Measurements from ENCODE around the gene LRRC14B. TPM values are rescaled to one million over a fixed set of nuclear protein-coding genes. Genes with fewer than 3 reads are reported as not detected.
A peak's percentile ranks its signal among the peaks of the same experiment; 100 is the strongest.

The LRRC14B gene
- total RNA-seq, result not detected
- long read RNA-seq, result 0 reads

GRCh38 chr5:191036-191948, at the start of gene LRRC14B:
Gene LRRC14B (plus strand): TSS chr5:191495. CDS start chr5:191539, 44 bp downstream.
- Histone ChIP-seq H3K27ac (peak within 1 kb of the TSS in 1 of 3 donors; percentile 26), H3K36me3 (no peaks in the 10 kb centered on the region), H3K4me1 (peaks cover 0 to 9% (median 2%) of the 10 kb centered on the region in 4 donors), H3K27me3 (no peaks in the 10 kb centered on the region), H3K4me3 (no peak within 1 kb of the TSS), H3K9me3 (no peaks in the 10 kb centered on the region)
- TF ChIP-seq CTCF (IDR thresholded peaks at IDR 0.05), result no peak
- TF ChIP-seq POLR2A (IDR thresholded peaks at IDR 0.05), result no peak
- intact Hi-C loops (cut with DNase I), result no loop called here
- DNase-seq (peak; percentile 74 to 97 (median 96)), ATAC-seq (peak; percentile 78 to 92 (median 88))
- WGBS (ENCODE audit: insufficient coverage, low coverage, low lambda C conversion rate, missing lambda C conversion rate), result 11% methylated on average over 11 of the region's 56 CpGs

- WGBS (ENCODE audit: insufficient coverage, low coverage, low lambda C conversion rate, missing lambda C conversion rate), result 67% methylated on average over 4 of the region's 12 CpGs
- ATAC-seq (no peak), DNase-seq (no peak)
- H3K9me3 ChIP-seq, result no peaks in the 10 kb centered on the region
- H3K4me3 ChIP-seq, result no peak overlapping the region
- intact Hi-C loops (cut with DNase I), result no loop called here
- H3K27ac ChIP-seq, result no peak overlapping the region
- H3K4me1 ChIP-seq, result no peaks in the 10 kb centered on the region
- TF ChIP-seq POLR2A (IDR thresholded peaks at IDR 0.05) (no peak), CTCF (IDR thresholded peaks at IDR 0.05) (no peak)
- no peaks in the 10 kb centered on the region for H3K36me3 ChIP-seq
- no peaks in the 10 kb centered on the region for H3K27me3 ChIP-seq
These were observed 49.5 kb upstream of the LRRC14B start for GRCh38 chr5:141761-142160.

- no peaks in the 10 kb centered on the region for H3K4me1 ChIP-seq
- no peaks in the 10 kb centered on the region for H3K27me3 ChIP-seq
- no peak overlapping the region for H3K27ac ChIP-seq
- no peak overlapping the region for H3K4me3 ChIP-seq
- no peaks in the 10 kb centered on the region for H3K9me3 ChIP-seq
- intact Hi-C loops (cut with DNase I), result no loop called here
- WGBS (ENCODE audit: insufficient coverage, low coverage, low lambda C conversion rate, missing lambda C conversion rate), result 76% methylated on average over 11 of the region's 18 CpGs
- TF ChIP-seq POLR2A (IDR thresholded peaks at IDR 0.05), result no peak
- ATAC-seq, result no peak
- H3K36me3 ChIP-seq, result no peaks in the 10 kb centered on the region
- no peak for DNase-seq
These were observed 49.0 kb upstream of the LRRC14B start for GRCh38 chr5:142246-142810.

- Histone ChIP-seq H3K9me3 (no peaks in the 10 kb centered on the region), H3K27ac (no peak overlapping the region), H3K4me1 (no peaks in the 10 kb centered on the region), H3K36me3 (no peaks in the 10 kb centered on the region), H3K4me3 (no peak overlapping the region), H3K27me3 (no peaks in the 10 kb centered on the region)
- DNase-seq (no peak), ATAC-seq (peak in 1 of 4 donors; percentile 3)
- TF ChIP-seq CTCF (IDR thresholded peaks at IDR 0.05) (no peak), POLR2A (IDR thresholded peaks at IDR 0.05) (no peak)
- intact Hi-C loops (cut with DNase I), result no loop called here
- 60% methylated on average over 2 of the region's 17 CpGs for WGBS (ENCODE audit: insufficient coverage, low coverage, low lambda C conversion rate, missing lambda C conversion rate)
These were observed 48.3 kb upstream of the LRRC14B start for GRCh38 chr5:143041-143440.

- TF ChIP-seq POLR2A (IDR thresholded peaks at IDR 0.05) (no peak), CTCF (IDR thresholded peaks at IDR 0.05) (no peak)
- H3K27ac ChIP-seq, result no peak overlapping the region
- H3K4me3 ChIP-seq, result no peak overlapping the region
- intact Hi-C loops (cut with DNase I), result no loop called here
- 90% methylated on average over 4 of the region's 8 CpGs for WGBS (ENCODE audit: insufficient coverage, low coverage, low lambda C conversion rate, missing lambda C conversion rate)
- H3K36me3 ChIP-seq, result no peaks in the 10 kb centered on the region
- DNase-seq (no peak), ATAC-seq (no peak)
- H3K9me3 ChIP-seq, result no peaks in the 10 kb centered on the region
- H3K27me3 ChIP-seq, result no peaks in the 10 kb centered on the region
- H3K4me1 ChIP-seq, result no peaks in the 10 kb centered on the region
These were observed 46.4 kb upstream of the LRRC14B start for GRCh38 chr5:144941-145340.

Data from right lobe of liver (tissue), 6 donors.